Mucosa of descending colon (tissue), 3 donors: ENCODE measurements around the gene RILPL2. TPM values are rescaled to one million over a fixed set of nuclear protein-coding genes. Genes with fewer than 3 reads are reported as not detected.
"Not testable (repeated sequence)": the region's sequence is repeated elsewhere in the genome, so short reads cannot be mapped to it uniquely, and the experiment has no call there.

Experiments used
- ATAC-seq: fragments of 200-7000 bp; cut with Tn5 transposase; one replicate; pipeline ENCODE4 v1.9.1; 2020; ENCODE audit warnings: mild to moderate bottlenecking, moderate library complexity
- DNase-seq, 3 donors: peaks; one replicate each; pipeline ENCODE4 v3.0.0-alpha.2; 2020
- H3K36me3 ChIP-seq: fragments of 200-600 bp; one replicate; pipeline ENCODE4 v1.8.0; 2021; ENCODE audit warnings: low read depth, mild to moderate bottlenecking
- H3K4me1 ChIP-seq: fragments of 200-600 bp; one replicate; pipeline ENCODE4 v1.8.0; 2021; ENCODE audit warnings: low read depth, mild to moderate bottlenecking
- H3K4me3 ChIP-seq: fragments of 200-600 bp; one replicate; pipeline ENCODE4 v1.8.0; 2021; ENCODE audit warnings: mild to moderate bottlenecking
- H3K9me3 ChIP-seq: fragments of 200-600 bp; one replicate; pipeline ENCODE4 v1.8.0; 2021; ENCODE audit warnings: mild to moderate bottlenecking
- CTCF ChIP-seq: fragments of 200-600 bp; IDR thresholded peaks from one replicate; pipeline ENCODE4 v1.8.0; 2022; ENCODE audit warnings: antibody characterized with exemption, mild to moderate bottlenecking
- intact Hi-C, 2 donors: fragments of 100-400 bp; cut with DNase I in 1 of 2; cut with micrococcal nuclease in 1 of 2; formaldehyde crosslinking; loops; one replicate each; pipeline versions ENCODE4 v1.11.0 to v1.11.1; 2022; cut with DNase I, micrococcal nuclease
- total RNA-seq, 3 donors: library from RNA; stranded (reverse); fragmentation: NEBNext Ultra II Directional in 2 of 3; extraction: Animal tissue kit (Norgen Biotek cat#: 25700) in 2 of 3; gene quantifications; one replicate each; pipeline versions ENCODE4 v1.2.1 to v1.2.4, GENCODE V29; 2021 to 2023
- donor health status: DM: no; HTN: no; CAD: no; lungs with moderate emphysema.
- donor health status: DM: no; HTN: no; CAD: no.
- donor health status: DM: no; HTN: yes; CAD: no.

RILPL2 gene
- total RNA-seq, 3 donors from 2014 or later = 0.72 to 4.3 (median 1.6) TPM

- intact Hi-C loops = no loop called here
- H3K36me3 ChIP-seq = peaks cover 3% of the 10 kb centered on the region
- H3K4me3 ChIP-seq = no peak overlapping the region
- H3K9me3 ChIP-seq = no peaks in the 10 kb centered on the region
- peaks cover 3% of the 10 kb centered on the region for H3K4me1 ChIP-seq
- DNase-seq (no peak), ATAC-seq (no peak)
- no peak for TF ChIP-seq CTCF
Measured at GRCh38 chr12:123369229-123369628, 67.3 kb downstream of the RILPL2 start.

- ATAC-seq, H3K4me3 ChIP-seq, H3K4me1 ChIP-seq, H3K36me3 ChIP-seq, intact Hi-C loops, H3K9me3 ChIP-seq, DNase-seq: not testable (repeated sequence)
Measured at GRCh38 chr12:123368431-123368830, 68.1 kb downstream of the RILPL2 start.

- no peak for DNase-seq
- Histone ChIP-seq H3K36me3 (peaks cover 3% of the 10 kb centered on the region), H3K9me3 (no peaks in the 10 kb centered on the region), H3K4me3 (no peak overlapping the region), H3K4me1 (peaks cover 14% of the 10 kb centered on the region)
- no peak for TF ChIP-seq CTCF
- no peak for ATAC-seq
- intact Hi-C loops = no loop called here
Measured at GRCh38 chr12:123367511-123367910, 69.0 kb downstream of the RILPL2 start.

Other genes starting within 250 kb of the RILPL2 start
- 10 to 100 TPM; 19.6 to 28.7 (median 19.8) TPM for gene MPHOSPH9, start 203.5 kb downstream of the RILPL2 start, total RNA-seq
- 10 to 100 TPM in 2 of 3 donors, 1 to 10 TPM in 1; 9.0 to 11.2 (median 10.4) TPM for gene MTRFR, start 203.2 kb downstream of the RILPL2 start, total RNA-seq
- gene CDK2AP1, start 164.8 kb downstream of the RILPL2 start, total RNA-seq = 100 to 1,000 TPM in 1 of 3 donors, 10 to 100 TPM in 2; 41.2 to 125 (median 61.9) TPM
- 10 to 100 TPM; 29.4 to 37.7 (median 33.4) TPM for gene SBNO1, start 71.8 kb downstream of the RILPL2 start, total RNA-seq
- 10 to 100 TPM; 39.9 to 42.9 (median 41.0) TPM for gene KMT5A, start 52.6 kb downstream of the RILPL2 start, total RNA-seq
- gene SNRNP35, start 21.5 kb upstream of the RILPL2 start, total RNA-seq = 10 to 100 TPM; 20.8 to 26.3 (median 21.5) TPM
- 10 to 100 TPM in 1 of 3 donors, 1 to 10 TPM in 2; 2.5 to 17.8 (median 3.0) TPM for gene RILPL1, start 97.0 kb upstream of the RILPL2 start, total RNA-seq
- gene TMED2, start 147.9 kb upstream of the RILPL2 start, total RNA-seq = 100 to 1,000 TPM; 194 to 248 (median 216) TPM
- 10 to 100 TPM; 16.0 to 17.2 (median 16.8) TPM for gene DDX55, start 165.4 kb upstream of the RILPL2 start, total RNA-seq
- 10 to 100 TPM; 37.7 to 48.0 (median 42.9) TPM for gene EIF2B1, start 197.0 kb upstream of the RILPL2 start, total RNA-seq
- gene GTF2H3, start 197.1 kb upstream of the RILPL2 start, total RNA-seq = 10 to 100 TPM; 20.6 to 24.4 (median 22.6) TPM
- gene TCTN2, start 234.4 kb upstream of the RILPL2 start, total RNA-seq = 1 to 10 TPM; 5.2 to 9.0 (median 6.2) TPM